ENCODE results near the gene SEPTIN8.
"Not testable (repeated sequence)": the region's sequence is repeated elsewhere in the genome, so short reads cannot be mapped to it uniquely, and the experiment has no call there.

SEPTIN8 gene

DNA sequence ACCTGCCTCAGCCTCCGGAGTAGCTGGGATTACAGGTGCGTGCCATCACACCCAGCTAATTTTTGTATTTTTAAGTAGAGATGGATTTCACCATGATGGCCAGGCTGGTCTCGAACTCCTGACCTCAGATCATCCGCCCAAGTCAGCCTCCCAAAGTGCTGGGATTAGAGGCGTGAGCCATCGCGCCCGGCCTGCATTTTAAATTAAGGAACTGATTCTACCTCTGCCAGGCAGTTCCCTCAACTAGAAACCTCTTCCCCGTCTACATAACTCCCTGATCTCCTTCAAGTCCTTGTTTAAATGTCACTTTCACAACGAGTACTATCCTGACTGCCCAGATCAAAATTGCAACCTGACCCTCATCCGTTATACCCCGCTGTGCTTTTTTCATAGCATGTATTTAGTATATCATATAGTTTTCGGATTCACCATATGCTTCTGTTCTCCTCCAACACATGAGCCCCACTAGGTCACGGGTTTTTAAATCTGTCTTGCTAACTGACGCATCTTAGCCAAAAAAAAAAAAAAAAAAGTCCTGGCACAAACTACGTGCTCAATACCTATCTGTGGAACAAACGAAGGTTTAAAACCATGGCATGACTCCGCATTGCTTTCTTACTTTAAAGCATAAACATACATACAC lies 35.2 kb upstream of the SEPTIN8 start:
- FAIRE-seq = no peak

DNA sequence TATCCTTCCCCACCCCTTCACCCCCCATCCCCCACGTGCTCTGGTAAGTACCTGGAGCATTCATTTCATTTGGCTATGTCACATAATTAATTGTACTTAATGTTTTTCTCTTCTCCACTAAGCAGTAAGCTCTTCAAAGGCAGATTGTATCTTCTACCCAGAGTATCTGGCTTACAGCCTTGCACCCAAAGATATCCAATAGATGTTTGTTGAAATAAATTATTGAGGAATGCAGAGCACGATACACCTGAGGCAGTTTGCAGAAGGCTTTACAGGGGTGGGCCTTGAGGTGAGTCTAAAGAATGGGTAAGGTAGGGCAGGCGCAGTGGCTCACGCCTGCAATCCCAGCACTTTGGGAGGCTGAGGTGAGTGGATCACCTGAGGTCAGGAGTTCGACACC lies 33.6 kb upstream of the SEPTIN8 start:
- no peak for FAIRE-seq

DNA sequence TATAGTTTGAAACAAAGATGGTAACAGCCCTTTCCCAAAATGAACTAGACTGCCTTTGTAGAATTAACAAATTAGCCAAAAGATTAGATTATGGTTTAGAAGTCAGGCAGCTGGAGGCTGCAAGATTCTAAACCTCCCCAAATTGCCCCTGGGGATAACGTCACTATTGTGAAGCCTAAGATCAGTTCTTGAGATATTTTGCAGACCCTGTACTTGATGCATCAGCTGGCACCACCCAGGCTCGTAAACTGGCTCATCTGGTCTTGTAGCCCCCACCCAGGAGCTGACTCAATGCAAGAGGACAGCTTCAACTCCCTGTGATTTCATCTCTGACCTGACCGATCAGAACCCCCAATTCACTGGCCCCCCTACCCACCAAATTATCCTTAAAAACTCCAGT lies 31.8 kb upstream of the SEPTIN8 start:
- no peak for FAIRE-seq

- FAIRE-seq = no peak
Measured at GRCh38 chr5:132808448-132808847, 31.4 kb upstream of the SEPTIN8 start.

- no peak for FAIRE-seq
Measured at GRCh38 chr5:132807163-132807838, 30.3 kb upstream of the SEPTIN8 start.

DNA sequence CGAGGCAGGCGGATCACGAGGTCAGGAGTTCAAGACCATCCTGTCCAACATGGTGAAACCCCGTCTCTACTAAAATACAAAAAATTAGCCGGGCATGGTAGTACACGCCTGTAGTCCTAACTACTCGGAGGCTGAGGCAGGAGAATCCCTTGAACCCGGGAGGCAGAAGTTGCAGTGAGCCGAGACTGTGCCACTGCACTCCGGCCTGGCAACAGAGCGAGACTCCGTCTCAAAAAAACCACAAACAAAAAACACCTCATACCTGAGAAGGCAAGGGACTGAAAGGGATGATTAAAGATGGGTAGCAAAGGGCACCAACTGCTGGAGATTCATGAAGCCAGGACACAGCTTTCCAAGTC lies 29.7 kb upstream of the SEPTIN8 start:
- FAIRE-seq = not testable (repeated sequence)

DNA sequence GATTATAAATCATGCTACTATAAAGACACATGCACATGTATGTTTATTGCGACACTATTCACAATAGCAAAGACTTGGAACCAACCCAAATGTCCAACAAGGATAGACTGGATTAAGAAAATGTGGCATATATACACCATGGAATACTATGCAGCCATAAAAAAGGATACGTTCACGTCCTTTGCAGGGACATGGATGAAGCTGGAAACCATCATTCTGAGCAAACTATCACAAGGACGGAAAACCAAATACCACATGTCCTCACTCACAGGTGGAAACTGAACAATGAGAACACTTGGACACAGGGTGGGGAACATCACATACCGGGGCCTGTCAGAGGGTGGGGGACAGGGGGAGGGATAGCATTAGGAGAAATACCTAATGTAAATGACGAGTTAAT lies 28.8 kb upstream of the SEPTIN8 start:
- FAIRE-seq = not testable (repeated sequence)

DNA sequence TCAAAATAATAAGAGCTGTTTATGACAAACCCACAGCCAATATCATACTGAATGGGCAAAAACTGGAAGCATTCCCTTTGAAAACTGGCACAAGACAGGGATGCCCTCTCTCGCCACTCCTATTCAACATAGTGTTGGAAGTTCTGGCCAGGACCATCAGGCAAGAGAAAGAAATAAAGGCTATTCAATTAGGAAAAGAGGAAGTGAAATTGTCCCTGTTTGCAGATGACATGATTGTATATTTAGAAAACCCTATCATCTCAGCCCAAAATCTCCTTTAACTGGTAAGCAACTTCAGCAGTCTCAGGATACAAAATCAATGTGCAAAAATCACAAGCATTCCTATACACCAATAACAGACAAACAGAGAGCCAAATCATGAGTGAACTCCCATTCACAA lies 27.2 kb upstream of the SEPTIN8 start:
- FAIRE-seq = not testable (repeated sequence)

- FAIRE-seq = not testable (repeated sequence)
Measured at GRCh38 chr5:132802685-132803066, 25.6 kb upstream of the SEPTIN8 start.

GRCh38 chr5:132802044-132802684 lies 25.1 kb upstream of the SEPTIN8 start:
- no peak for FAIRE-seq

- no peak for FAIRE-seq
Measured at GRCh38 chr5:132800545-132800944, 23.5 kb upstream of the SEPTIN8 start.

DNA sequence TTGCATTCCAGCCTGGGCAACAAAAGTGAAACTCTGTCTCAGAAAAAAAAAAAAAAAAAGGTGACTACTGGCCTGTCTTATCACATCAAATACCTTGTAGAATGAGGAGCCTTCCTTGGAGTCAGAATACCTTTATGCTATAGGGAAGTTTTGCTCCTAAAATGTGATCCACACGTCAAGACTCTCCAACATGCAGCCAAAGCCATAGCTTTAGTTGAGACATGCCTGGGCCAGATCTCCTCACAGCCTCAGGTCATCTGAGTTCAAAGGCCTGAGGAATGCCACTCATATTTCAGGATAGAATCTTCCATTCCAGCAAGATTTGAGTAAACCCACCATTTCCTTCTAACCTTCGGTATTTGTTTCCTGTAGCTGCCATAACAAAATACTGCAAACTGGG lies 22.4 kb upstream of the SEPTIN8 start:
- FAIRE-seq = no peak

DNA sequence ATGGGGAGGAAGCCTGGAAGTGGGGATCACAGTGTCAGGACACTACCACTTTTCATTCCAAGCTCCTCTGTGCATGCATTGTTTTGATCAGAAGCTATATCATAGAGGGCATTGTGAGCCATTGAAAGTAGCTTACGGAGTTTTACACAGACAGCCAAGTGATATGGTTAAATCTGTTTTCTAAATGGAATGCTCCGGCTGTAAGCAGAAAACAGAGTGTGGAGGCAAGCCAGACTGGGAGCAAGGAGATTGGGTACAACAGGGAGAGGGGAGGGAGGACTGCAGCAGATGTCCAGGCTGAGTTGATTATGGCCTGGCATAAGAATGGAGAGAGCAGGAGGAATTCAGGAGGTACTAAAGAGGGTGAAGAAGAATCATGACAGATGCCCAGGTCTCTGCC lies 20.6 kb upstream of the SEPTIN8 start:
- no peak for FAIRE-seq

- no peak for FAIRE-seq
Measured at GRCh38 chr5:132791026-132791425, 14.0 kb upstream of the SEPTIN8 start.

GRCh38 chr5:132790201-132790865 lies 13.3 kb upstream of the SEPTIN8 start:
- no peak for FAIRE-seq

GRCh38 chr5:132788990-132789886 lies 12.2 kb upstream of the SEPTIN8 start:
- FAIRE-seq = no peak

DNA sequence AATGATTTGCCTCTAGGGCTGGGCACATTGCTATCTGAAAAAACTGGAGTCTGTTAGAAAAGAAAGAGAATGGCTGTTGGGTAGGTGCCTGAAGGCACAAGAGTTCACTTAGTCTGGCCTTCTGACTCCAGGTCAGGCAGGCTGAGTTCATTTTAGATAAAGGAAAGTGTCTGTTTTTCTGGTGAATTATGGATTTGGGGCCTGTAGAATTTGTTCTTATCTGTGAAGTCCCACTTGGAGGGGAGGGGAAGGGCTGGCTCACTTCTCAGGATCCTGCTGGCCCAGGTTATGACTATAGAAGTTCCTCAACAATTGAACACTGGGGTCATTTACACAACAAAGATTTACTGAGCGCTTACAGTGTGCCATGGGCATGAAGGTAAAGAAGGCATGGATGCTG lies 11.5 kb upstream of the SEPTIN8 start:
- no peak for FAIRE-seq

DNA sequence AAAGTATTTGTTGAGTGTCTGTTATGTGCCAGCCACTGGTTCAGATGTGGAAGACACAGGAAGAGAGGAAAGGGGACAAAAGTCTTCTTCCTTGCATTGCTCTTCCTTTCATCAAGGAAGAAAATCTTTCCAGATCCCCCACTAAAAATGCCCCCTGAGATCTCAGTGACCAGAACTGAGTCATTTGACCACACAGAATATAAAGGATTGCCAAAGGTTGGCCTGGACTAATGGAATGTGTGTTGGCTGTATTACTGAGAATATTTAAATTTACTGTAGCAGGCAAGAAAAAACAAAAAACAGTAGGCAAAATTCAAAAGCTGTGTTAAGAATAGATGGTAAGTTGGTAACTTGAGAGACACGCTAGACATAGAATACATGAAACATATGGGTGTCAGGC lies 10.0 kb upstream of the SEPTIN8 start:
- no peak for FAIRE-seq

DNA sequence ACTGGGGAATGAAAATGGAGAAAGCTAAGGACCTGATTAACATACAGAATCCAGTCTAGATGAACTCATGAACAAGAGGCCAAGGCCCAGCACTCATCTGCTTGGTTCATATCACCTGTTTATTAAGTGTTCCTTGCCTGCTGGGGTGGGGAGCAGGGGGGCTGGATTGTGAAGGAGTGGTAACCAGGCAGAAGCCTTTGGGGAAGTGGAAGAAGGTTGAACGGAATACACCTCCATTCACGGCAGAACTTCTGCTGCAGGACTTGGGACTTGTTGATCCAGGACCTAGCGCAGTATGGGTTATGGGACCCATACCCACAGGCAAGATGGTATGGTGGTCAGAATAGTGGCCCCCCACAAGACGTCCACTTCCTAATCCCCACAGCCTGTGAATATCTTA lies 8.8 kb upstream of the SEPTIN8 start:
- FAIRE-seq = no peak

GRCh38 chr5:132785365-132785764 lies 8.3 kb upstream of the SEPTIN8 start:
- FAIRE-seq = no peak

DNA sequence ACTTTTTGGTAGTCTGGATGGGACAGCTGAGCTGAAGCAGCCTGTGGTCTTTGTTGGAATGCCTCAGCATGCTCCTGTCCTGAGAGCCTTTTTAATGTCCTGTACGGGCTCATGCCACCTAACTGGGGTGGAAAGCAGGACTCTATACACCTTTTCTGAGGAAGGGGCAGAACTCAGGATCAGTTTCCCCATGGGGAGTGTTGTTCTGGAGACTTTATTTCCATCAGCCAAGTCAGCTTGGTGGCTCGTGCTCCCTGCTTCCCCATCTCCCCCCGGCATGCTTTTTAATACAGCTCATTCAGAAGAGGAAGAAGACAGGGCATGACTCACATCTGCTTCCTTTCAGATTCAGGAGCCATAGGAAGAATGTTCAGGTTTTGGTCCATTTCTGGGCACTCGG lies 5.1 kb upstream of the SEPTIN8 start:
- no peak for FAIRE-seq

DNA sequence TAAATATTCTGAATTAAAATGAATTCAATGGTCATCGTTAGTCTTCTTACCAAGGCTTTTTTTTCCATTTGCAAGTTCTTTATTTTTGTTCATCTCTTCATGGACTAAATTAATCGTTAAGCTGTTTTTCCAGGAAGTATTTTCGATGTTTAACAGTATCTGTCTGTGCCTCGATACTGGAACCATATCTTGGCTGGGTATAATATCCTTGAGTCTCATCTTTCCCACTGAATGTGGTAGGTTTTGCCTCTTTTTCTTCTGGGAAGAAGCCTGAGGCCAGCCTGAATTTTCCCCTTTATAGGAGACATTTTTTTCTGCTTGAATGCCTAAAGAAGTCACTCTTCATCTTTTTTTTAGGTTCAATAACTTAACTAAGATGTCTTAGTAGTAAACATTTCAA lies 4.0 kb upstream of the SEPTIN8 start:
- FAIRE-seq = no peak

DNA sequence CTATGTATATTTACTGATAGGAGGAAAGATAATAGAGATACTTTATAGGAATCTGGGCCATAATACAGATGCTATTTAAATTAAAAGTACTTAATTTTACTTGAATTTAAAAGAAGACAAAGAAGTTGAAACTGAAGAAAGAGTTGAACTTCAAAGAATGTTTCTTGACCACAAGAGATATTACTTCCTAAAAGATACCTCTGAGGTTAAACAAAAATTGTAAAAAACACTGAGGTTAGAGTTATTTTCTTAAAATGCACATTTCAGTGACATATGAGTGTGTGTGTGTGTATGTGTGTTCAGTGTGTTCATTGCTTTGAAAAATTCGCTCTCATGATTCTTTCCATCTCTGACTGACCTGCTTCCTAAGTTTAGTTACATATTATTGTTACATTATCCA lies 3.5 kb upstream of the SEPTIN8 start:
- FAIRE-seq = no peak
